ENCODE results near the gene SYCP2L.

SYCP2L gene

DNA sequence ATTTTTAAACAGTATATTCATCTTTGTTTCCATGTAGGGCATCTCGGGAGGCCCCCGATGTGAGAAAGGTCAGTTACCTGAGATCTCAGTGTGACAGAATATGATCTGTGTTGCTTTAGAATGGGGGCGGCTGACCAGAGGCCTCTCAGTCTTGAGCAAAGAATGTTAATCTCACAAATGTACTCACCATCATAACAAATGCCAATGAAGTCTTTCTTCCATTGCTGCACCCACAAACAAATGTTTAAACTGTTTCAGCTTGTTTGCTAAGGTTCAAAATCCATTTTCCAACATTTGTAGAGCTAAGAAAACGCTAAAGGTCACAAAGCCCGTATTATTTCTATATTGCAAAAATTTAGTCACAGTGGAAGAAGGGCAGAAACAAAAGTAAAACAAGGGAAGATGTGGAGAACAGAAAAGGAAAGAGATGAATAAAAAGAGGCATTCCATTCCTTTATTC, 125.5 kb downstream of the SYCP2L start:
- Histone ChIP-seq H3K27ac (ENCODE audit: low read length) (no peak overlapping the region), H3F3A (ENCODE audit: insufficient read depth, low read length) (0 out of 2 replicates have a peak, but pooled peaks cover 9% of the 10 kb centered on the region), H3K79me2 (ENCODE audit: low read length) (no peaks in the 10 kb centered on the region), H3K9me2 (replicated peaks; ENCODE audit: insufficient read depth, low read length) (no peaks in the 10 kb centered on the region), H3K4me2 (ENCODE audit: low read depth, low read length) (no peak overlapping the region), H3K27me3 (replicated peaks; ENCODE audit: insufficient read depth, low read length) (no peaks in the 10 kb centered on the region), H2AFZ (ENCODE audit: low read length) (no peak overlapping the region), H4K20me1 (ENCODE audit: insufficient read depth, low read length) (no peaks in the 10 kb centered on the region), H3K4me1 (ENCODE audit: low read length) (peaks cover 22% of the 10 kb centered on the region), H3K9ac (ENCODE audit: low read length) (no peak overlapping the region), H3K4me3 (ENCODE audit: low read length) (no peak overlapping the region), H3K9me3 (replicated peaks; ENCODE audit: insufficient read depth, low read length) (no peaks in the 10 kb centered on the region), H3K36me3 (replicated peaks; ENCODE audit: insufficient read depth, low read length) (no peaks in the 10 kb centered on the region)
- no peak for DNase-seq
- TF ChIP-seq EZH2 (optimal IDR thresholded peaks at IDR 0.05; ENCODE audit: low read depth, low read length) (no peak), EZH2phosphoT487 (IDR thresholded peaks at IDR 0.05; ENCODE audit: low read length) (no peak)
- TF ChIP-seq, protein P1, sequence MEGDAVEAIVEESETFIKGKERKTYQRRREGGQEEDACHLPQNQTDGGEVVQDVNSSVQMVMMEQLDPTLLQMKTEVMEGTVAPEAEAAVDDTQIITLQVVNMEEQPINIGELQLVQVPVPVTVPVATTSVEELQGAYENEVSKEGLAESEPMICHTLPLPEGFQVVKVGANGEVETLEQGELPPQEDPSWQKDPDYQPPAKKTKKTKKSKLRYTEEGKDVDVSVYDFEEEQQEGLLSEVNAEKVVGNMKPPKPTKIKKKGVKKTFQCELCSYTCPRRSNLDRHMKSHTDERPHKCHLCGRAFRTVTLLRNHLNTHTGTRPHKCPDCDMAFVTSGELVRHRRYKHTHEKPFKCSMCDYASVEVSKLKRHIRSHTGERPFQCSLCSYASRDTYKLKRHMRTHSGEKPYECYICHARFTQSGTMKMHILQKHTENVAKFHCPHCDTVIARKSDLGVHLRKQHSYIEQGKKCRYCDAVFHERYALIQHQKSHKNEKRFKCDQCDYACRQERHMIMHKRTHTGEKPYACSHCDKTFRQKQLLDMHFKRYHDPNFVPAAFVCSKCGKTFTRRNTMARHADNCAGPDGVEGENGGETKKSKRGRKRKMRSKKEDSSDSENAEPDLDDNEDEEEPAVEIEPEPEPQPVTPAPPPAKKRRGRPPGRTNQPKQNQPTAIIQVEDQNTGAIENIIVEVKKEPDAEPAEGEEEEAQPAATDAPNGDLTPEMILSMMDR (IDR thresholded peaks at IDR 0.05; ENCODE audit: low read length) = no peak

DNA sequence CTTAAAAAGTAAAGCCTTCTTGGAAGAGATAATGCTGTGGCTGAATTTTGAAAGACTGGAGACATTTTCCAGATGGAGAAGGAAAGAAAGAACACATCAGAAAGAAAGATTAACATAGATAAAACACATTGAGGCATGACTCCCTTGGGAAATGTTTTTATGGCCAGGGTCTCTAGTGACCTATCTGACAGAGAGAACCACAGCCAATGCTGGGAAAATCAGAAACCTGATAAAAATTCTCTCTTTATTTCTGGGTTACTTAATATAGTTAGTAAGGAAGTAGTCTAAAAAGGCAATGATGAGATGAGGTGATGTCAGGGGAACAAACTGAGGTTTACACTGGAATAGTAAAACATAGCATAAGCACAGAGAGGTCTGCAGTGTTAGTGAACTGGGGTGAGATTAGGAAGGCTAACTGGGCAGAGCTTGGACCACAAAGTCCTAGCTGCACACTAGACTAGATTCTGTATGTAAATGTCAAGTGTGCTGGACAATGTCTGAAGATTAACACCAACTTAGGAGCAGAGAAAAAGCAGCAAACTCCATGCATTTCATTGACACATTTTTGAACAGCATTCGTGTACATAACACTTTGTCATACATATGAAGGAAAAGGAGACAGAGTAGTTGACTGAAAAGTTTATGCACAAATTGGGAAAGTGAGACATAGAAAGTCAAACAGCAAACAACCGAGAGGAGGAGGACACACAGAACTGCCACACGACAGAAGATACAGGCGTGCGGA, 126.3 kb downstream of the SYCP2L start:
- no peak for DNase-seq
- Histone ChIP-seq H3K79me2 (ENCODE audit: low read length) (no peaks in the 10 kb centered on the region), H4K20me1 (ENCODE audit: insufficient read depth, low read length) (no peaks in the 10 kb centered on the region), H3K9ac (ENCODE audit: low read length) (no peak overlapping the region), H3K4me3 (ENCODE audit: low read length) (no peak overlapping the region), H3K27me3 (replicated peaks; ENCODE audit: insufficient read depth, low read length) (no peaks in the 10 kb centered on the region), H2AFZ (ENCODE audit: low read length) (no peak overlapping the region), H3K9me3 (replicated peaks; ENCODE audit: insufficient read depth, low read length) (no peaks in the 10 kb centered on the region), H3K4me1 (ENCODE audit: low read length) (peaks cover 16% of the 10 kb centered on the region), H3K36me3 (replicated peaks; ENCODE audit: insufficient read depth, low read length) (no peaks in the 10 kb centered on the region), H3K9me2 (replicated peaks; ENCODE audit: insufficient read depth, low read length) (no peaks in the 10 kb centered on the region), H3F3A (ENCODE audit: insufficient read depth, low read length) (0 out of 2 replicates have a peak, but pooled peaks cover 9% of the 10 kb centered on the region), H3K27ac (ENCODE audit: low read length) (no peak overlapping the region), H3K4me2 (ENCODE audit: low read depth, low read length) (no peak overlapping the region)
- TF ChIP-seq EZH2phosphoT487 (IDR thresholded peaks at IDR 0.05; ENCODE audit: low read length) (no peak), EZH2 (optimal IDR thresholded peaks at IDR 0.05; ENCODE audit: low read depth, low read length) (no peak)
- TF ChIP-seq, protein P1 (IDR thresholded peaks at IDR 0.05; ENCODE audit: low read length) = no peak

DNA sequence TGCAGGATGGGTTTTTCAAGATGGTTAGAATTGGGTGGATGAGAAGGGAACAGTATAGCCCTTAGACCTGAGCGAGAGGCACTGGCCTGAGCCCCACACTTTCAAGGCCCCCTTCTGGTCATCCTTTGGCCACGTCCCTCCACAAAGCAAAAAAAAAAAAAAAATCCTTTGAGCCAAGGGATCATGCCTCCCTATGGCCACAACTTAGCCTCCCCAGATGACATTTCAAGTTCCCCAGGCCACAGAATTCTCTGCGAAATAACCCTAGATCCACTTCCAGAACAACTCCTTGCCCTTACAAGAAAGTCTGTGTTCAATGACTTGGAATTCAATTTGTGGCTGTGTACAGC, 126.8 kb downstream of the SYCP2L start:
- Histone ChIP-seq H3K4me3 (ENCODE audit: low read length) (no peak overlapping the region), H4K20me1 (ENCODE audit: insufficient read depth, low read length) (no peaks in the 10 kb centered on the region), H3K79me2 (ENCODE audit: low read length) (no peaks in the 10 kb centered on the region), H3K4me1 (ENCODE audit: low read length) (peaks cover 10% of the 10 kb centered on the region), H3K4me2 (ENCODE audit: low read depth, low read length) (no peak overlapping the region), H3K36me3 (replicated peaks; ENCODE audit: insufficient read depth, low read length) (no peaks in the 10 kb centered on the region), H3K9me3 (replicated peaks; ENCODE audit: insufficient read depth, low read length) (no peaks in the 10 kb centered on the region), H3K9me2 (replicated peaks; ENCODE audit: insufficient read depth, low read length) (no peaks in the 10 kb centered on the region), H3F3A (ENCODE audit: insufficient read depth, low read length) (0 out of 2 replicates have a peak, but pooled peaks cover 5% of the 10 kb centered on the region), H3K9ac (ENCODE audit: low read length) (no peak overlapping the region), H2AFZ (ENCODE audit: low read length) (no peak overlapping the region), H3K27ac (ENCODE audit: low read length) (no peak overlapping the region), H3K27me3 (replicated peaks; ENCODE audit: insufficient read depth, low read length) (no peaks in the 10 kb centered on the region)
- DNase-seq = no peak
- TF ChIP-seq EZH2phosphoT487 (IDR thresholded peaks at IDR 0.05; ENCODE audit: low read length) (no peak), EZH2 (optimal IDR thresholded peaks at IDR 0.05; ENCODE audit: low read depth, low read length) (no peak)
- TF ChIP-seq, protein P1 (IDR thresholded peaks at IDR 0.05; ENCODE audit: low read length) = no peak

All from MM.1S (cell line).